A673 (cell line): ENCODE data around the gene SCCPDH. TPM values are rescaled to one million over a fixed set of nuclear protein-coding genes. Genes with fewer than 3 reads are reported as not detected.

ENCODE experiments used
- BruUV-seq: library from RNA; stranded (reverse); fragments of 400-500 nt; replicated peaks from 2 replicates; lab custom pipeline; 2021; lab: Mats Ljungman, UMichigan
- CTCF ChIA-PET: fragments of 300-600 bp; sonication (Branson Sonifier 250); formaldehyde crosslinking; loops from one replicate; lab custom pipeline; 2022; ENCODE audit warnings: antibody characterized with exemption; lab: Charles Lee
- POLR2A ChIA-PET: fragments of 300-600 bp; sonication (Branson Sonifier 250); formaldehyde crosslinking; loops from one replicate; lab custom pipeline; 2022; ENCODE audit warnings: antibody characterized with exemption; ENCODE audit not compliant: low non-redundant PET; lab: Charles Lee
- DNase-seq: peaks from one replicate; pipeline ENCODE4 v3.0.0-alpha.2; 2015; ENCODE audit warnings: low spot score
- H3K27ac ChIP-seq: fragments of 200-600 bp; sonication (generic); 2 replicates; pipeline ENCODE4 v1.5.1; 2016; ENCODE audit warnings: mixed run types, low read depth, mild to moderate bottlenecking, mixed read lengths, antibody characterized with exemption, low read length; ENCODE audit not compliant: poor library complexity, severe bottlenecking
- H3K27me3 ChIP-seq: fragments of 200-600 bp; sonication (generic); replicated peaks from 2 replicates; pipeline ENCODE4 v1.6.1; 2017; ENCODE audit warnings: mixed run types, low read depth, mild to moderate bottlenecking, mixed read lengths, antibody characterized with exemption, low read length; ENCODE audit not compliant: insufficient read depth, poor library complexity
- H3K36me3 ChIP-seq: fragments of 200-600 bp; sonication (generic); 2 replicates; pipeline ENCODE4 v1.6.1; 2016; ENCODE audit warnings: mixed run types, mild to moderate bottlenecking, mixed read lengths, antibody characterized with exemption, low read length; ENCODE audit not compliant: insufficient read depth, poor library complexity, severe bottlenecking
- H3K4me1 ChIP-seq: fragments of 200-600 bp; sonication (generic); 2 replicates; pipeline ENCODE4 v1.6.1; 2017; ENCODE audit warnings: mixed run types, mild to moderate bottlenecking, mixed read lengths, antibody characterized with exemption, low read length; ENCODE audit not compliant: insufficient read depth, poor library complexity, severe bottlenecking
- H3K4me3 ChIP-seq: fragments of 200-600 bp; sonication (generic); 2 replicates; pipeline ENCODE4 v1.5.1; 2016; ENCODE audit warnings: low read depth, mixed run types, mild to moderate bottlenecking, mixed read lengths, low read length; ENCODE audit not compliant: poor library complexity, severe bottlenecking
- H3K9me3 ChIP-seq: fragments of 200-600 bp; sonication (generic); 2 replicates; pipeline ENCODE4 v1.6.1; 2016; ENCODE audit warnings: mixed run types, low read depth, mild to moderate bottlenecking, mixed read lengths, antibody characterized with exemption, low read length; ENCODE audit not compliant: poor library complexity, severe bottlenecking
- EZH2 ChIP-seq: fragments of 200-600 bp; sonication (generic); IDR thresholded peaks from 2 replicates; pipeline ENCODE4 v1.6.1; 2017; ENCODE audit warnings: borderline replicate concordance, low read depth, mild to moderate bottlenecking, mixed read lengths, antibody characterized with exemption, low read length; ENCODE audit not compliant: poor library complexity, severe bottlenecking
- intact Hi-C: fragments of 100-400 bp; cut with micrococcal nuclease; formaldehyde crosslinking; loops from one replicate; pipeline ENCODE4 v1.10.0; 2022; ENCODE audit not compliant: unreplicated experiment
- total RNA-seq: library from RNA; stranded (reverse); gene quantifications from 2 replicates; pipeline ENCODE4 v1.2.3, GENCODE V29; 2021
- TF ChIP-seq, protein P1 (sequence below): fragments of 300-800, 200-600 bp; sonication (generic); conservative IDR thresholded peaks from 2 replicates; pipeline ENCODE4 v1.5.1; 2017; ENCODE audit warnings: low read depth, mild to moderate bottlenecking, antibody characterized with exemption, low read length, moderate library complexity, mixed read lengths

Gene SCCPDH
- total RNA-seq, 1 experiment from 2014 or later = 41.7 TPM

DNA sequence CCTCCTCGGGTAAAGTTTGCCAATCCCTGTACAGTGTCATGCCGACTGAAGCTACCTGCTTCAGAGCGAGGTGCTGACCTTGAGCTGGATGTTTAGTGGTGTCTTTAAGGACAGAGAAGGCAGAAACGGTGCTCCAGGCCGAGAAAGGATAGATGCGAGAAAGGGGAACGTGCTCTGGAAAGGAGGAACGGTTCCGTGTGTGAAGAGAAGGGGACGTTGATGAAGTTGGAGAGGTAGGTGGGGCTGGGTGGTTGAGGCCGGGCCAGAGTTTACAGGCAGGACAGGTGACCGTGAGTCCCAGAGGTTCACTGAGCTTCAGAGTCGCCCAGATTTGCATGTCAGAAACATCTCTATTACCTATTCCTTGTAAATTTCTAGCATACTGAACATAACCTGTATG is 90.7 kb downstream of the SCCPDH start:
- Histone ChIP-seq H3K36me3 (no peaks in the 10 kb centered on the region), H3K4me1 (no peaks in the 10 kb centered on the region), H3K27ac (no peak overlapping the region), H3K9me3 (no peaks in the 10 kb centered on the region), H3K27me3 (no peaks in the 10 kb centered on the region), H3K4me3 (no peak overlapping the region)
- POLR2A ChIA-PET = no interaction called here
- CTCF ChIA-PET = no interaction called here
- no peak for DNase-seq
- BruUV-seq = no TSS peak
- TF ChIP-seq, protein P1, sequence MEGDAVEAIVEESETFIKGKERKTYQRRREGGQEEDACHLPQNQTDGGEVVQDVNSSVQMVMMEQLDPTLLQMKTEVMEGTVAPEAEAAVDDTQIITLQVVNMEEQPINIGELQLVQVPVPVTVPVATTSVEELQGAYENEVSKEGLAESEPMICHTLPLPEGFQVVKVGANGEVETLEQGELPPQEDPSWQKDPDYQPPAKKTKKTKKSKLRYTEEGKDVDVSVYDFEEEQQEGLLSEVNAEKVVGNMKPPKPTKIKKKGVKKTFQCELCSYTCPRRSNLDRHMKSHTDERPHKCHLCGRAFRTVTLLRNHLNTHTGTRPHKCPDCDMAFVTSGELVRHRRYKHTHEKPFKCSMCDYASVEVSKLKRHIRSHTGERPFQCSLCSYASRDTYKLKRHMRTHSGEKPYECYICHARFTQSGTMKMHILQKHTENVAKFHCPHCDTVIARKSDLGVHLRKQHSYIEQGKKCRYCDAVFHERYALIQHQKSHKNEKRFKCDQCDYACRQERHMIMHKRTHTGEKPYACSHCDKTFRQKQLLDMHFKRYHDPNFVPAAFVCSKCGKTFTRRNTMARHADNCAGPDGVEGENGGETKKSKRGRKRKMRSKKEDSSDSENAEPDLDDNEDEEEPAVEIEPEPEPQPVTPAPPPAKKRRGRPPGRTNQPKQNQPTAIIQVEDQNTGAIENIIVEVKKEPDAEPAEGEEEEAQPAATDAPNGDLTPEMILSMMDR = no peak
- TF ChIP-seq EZH2 = no peak
- intact Hi-C loops = no loop called here

DNA sequence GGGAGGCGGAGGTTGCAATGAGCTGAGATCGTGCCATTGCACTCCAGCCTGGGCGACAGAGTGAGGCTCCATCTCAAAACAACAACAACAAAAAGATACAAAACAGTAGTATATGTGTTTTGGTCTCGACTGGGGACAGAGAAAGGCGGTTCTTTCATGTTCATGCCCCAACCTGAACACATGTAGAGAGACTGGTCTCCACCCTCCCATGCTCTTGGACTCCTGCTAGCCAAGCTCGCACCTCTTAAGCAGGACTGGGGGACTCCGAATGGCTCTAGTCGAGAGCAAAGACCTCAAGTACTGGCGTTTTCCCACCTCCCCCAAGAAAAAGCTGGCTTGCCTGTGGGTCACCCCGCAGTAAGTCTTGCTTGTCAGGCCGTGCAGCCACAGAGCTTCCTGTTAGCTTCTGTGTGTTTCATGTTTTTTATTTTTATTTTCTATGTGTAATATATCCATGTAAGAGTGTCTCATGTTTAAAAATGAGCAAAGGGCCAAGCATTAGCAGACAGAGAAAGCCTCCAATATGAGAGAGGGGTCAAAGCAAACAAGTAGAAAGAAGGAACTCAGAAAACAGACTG is 91.6 kb downstream of the SCCPDH start:
- no peaks in the 10 kb centered on the region for H3K27me3 ChIP-seq
- intact Hi-C loops = no loop called here
- H3K27ac ChIP-seq = no peak overlapping the region
- BruUV-seq = no TSS peak
- H3K9me3 ChIP-seq = no peaks in the 10 kb centered on the region
- H3K4me3 ChIP-seq = no peak overlapping the region
- no peak for TF ChIP-seq EZH2
- TF ChIP-seq, protein P1 = no peak
- no peak for DNase-seq
- ChIA-PET POLR2A (no interaction called here), CTCF (no interaction called here)
- no peaks in the 10 kb centered on the region for H3K36me3 ChIP-seq
- no peaks in the 10 kb centered on the region for H3K4me1 ChIP-seq

Other genes starting within 250 kb of the SCCPDH start
- gene SMYD3, start 217.1 kb upstream of the SCCPDH start, total RNA-seq = 29.0 and 40.8 TPM in 2 replicates
- 18.0 and 21.1 TPM in 2 replicates for gene TFB2M, start 158.1 kb upstream of the SCCPDH start, total RNA-seq
- 21.0 and 25.0 TPM in 2 replicates for gene CNST, start 158.0 kb upstream of the SCCPDH start, total RNA-seq
- gene AHCTF1, start 207.5 kb downstream of the SCCPDH start, total RNA-seq = 64.1 and 65.8 TPM in 2 replicates